Muscle of leg (tissue), 11 donors: ENCODE results near the gene CD2AP. TPM values are rescaled to one million over a fixed set of nuclear protein-coding genes. Genes with fewer than 3 reads are reported as not detected.

ENCODE experiments used
- DNase-seq: peaks from one replicate; pipeline ENCODE4 v3.0.0; 2013
- H3K27ac ChIP-seq: one replicate; pipeline ENCODE4 v1.5.1; 2013; ENCODE audit warnings: mild to moderate bottlenecking, low read length, control low read depth
- H3K27me3 ChIP-seq: one replicate; pipeline ENCODE4 v1.6.1; 2013; ENCODE audit warnings: low read length; ENCODE audit not compliant: control insufficient read depth, insufficient read depth
- H3K36me3 ChIP-seq: one replicate; pipeline ENCODE4 v1.6.1; 2013; ENCODE audit warnings: low read length; ENCODE audit not compliant: control insufficient read depth, insufficient read depth
- H3K4me1 ChIP-seq: one replicate; pipeline ENCODE4 v1.6.1; 2013; ENCODE audit warnings: low read length; ENCODE audit not compliant: control insufficient read depth, insufficient read depth
- H3K4me3 ChIP-seq: one replicate; pipeline ENCODE4 v1.5.1; 2013; ENCODE audit warnings: low read length, control low read depth
- H3K9me3 ChIP-seq: replicated peaks from 2 replicates; pipeline ENCODE4 v1.6.1; 2013; ENCODE audit warnings: low read depth, low read length; ENCODE audit not compliant: control insufficient read depth
- WGBS: methylation state at CpG from one replicate; pipeline ENCODE4 v1.1.5; 2013; ENCODE audit warnings: missing lambda C conversion rate; ENCODE audit not compliant: insufficient coverage; 5-methylcytosine and 5-hydroxymethylcytosine counted together
- polyA plus RNA-seq, 8 donors: library from polyadenylated mRNA; unstranded; fragments of 120-200 nt; gene quantifications; one replicate each; pipeline versions ENCODE4 v1.2.1 to v1.2.3, GENCODE V29; 2013; ENCODE audit warnings: inconsistent platforms in 1 of 8, low replicate concordance in 1 of 8; ENCODE audit not compliant: insufficient read length in 8 of 8, insufficient read depth in 1 of 8
- total RNA-seq: library from RNA; stranded (reverse); fragments of 120-200 nt; gene quantifications from one replicate; pipeline ENCODE4 v1.2.4, GENCODE V29; 2013

CD2AP gene
- total and polyA plus RNA-seq, 9 donors, result 8.9 to 12.7 (median 10.5) TPM

DNA sequence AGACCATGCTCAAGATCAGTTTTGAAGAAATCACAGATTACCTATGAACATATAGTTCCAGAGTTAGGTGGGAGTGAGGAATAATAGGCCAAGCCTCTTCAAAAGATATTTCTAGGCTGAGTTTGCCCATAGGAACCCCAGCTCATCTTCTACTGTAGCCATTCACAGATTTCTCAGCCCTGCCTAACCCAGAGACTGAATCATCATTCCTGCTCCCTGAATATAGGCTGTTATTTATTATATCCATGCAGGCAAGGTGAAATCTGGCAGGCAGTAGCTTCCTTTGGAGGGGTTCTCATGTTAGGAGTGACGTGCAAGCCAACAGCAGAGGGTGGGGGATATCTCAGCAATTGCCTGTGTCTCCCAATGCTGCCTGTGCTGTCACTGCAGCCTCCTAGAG lies 195.2 kb downstream of the CD2AP start:
- DNase-seq, result no peak
- Histone ChIP-seq H3K4me3 (no peak overlapping the region), H3K36me3 (no peaks in the 10 kb centered on the region), H3K27me3 (no peaks in the 10 kb centered on the region), H3K27ac (no peak overlapping the region), H3K4me1 (peaks cover 4% of the 10 kb centered on the region), H3K9me3 (no peaks in the 10 kb centered on the region)
- 57% methylated on average over 1 of the region's 1 CpG for WGBS

DNA sequence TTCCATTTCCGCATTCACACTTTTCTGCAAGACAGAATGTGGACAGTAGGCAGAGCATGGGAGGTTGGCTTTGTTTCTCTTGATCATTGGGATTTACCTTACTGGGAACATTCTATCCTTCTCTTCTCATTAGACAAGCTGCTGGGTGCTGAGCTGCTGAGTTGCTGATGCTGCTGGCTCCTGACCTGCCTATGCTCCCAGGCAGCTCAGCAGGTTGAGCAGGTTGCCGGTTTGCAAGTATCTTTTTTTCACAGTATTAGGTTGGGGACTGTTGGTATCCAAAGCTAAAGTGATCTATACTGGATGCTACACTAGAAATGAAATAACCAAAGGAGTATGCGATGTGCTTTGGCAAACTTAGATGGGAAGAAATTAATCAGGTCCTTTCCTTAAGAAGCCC lies 197.1 kb downstream of the CD2AP start:
- no peak for DNase-seq
- Histone ChIP-seq H3K4me3 (no peak overlapping the region), H3K27ac (no peak overlapping the region), H3K27me3 (no peaks in the 10 kb centered on the region), H3K9me3 (no peaks in the 10 kb centered on the region), H3K36me3 (no peaks in the 10 kb centered on the region), H3K4me1 (peaks cover 4% of the 10 kb centered on the region)
- 67% methylated on average over 1 of the region's 3 CpGs for WGBS

Other genes starting within 250 kb of the CD2AP start
- 10.2 TPM for gene TNFRSF21, start 167.9 kb upstream of the CD2AP start, total RNA-seq
- gene TNFRSF21, start 167.9 kb upstream of the CD2AP start, polyA plus RNA-seq, result 10 to 100 TPM; 18.4 to 27.9 (median 23.4) TPM
- not detected for gene ADGRF4, start 220.8 kb downstream of the CD2AP start, total RNA-seq
- under 1 TPM in 5 of 8 donors, not detected in 3; 0.04 to 0.70 (median 0.16) TPM for gene ADGRF4, start 220.8 kb downstream of the CD2AP start, polyA plus RNA-seq